ENCODE results near the gene HOXB6.

The HOXB6 gene

GRCh38 chr17:48590607-48591161 lies 14.1 kb downstream of the HOXB6 start:
- no peak overlapping the region for H3K4me3 ChIP-seq (ENCODE audit: low read depth, low read length)
- no peak for DNase-seq (ENCODE audit: low read depth)
- no peak for TF ChIP-seq CTCF (IDR thresholded peaks at IDR 0.05; ENCODE audit: control insufficient read depth, extremely low read depth, insufficient read depth)

- no peak within 1 kb of the TSS for H3K4me3 ChIP-seq (ENCODE audit: low read depth, low read length)
- no peak for TF ChIP-seq CTCF (IDR thresholded peaks at IDR 0.05; ENCODE audit: control insufficient read depth, extremely low read depth, insufficient read depth)
- DNase-seq (ENCODE audit: low read depth) = no peak
Observed at GRCh38 chr17:48589831-48590606, 14.8 kb downstream of the HOXB6 start, which contains the start of gene HOXB3. HOXB3 (minus strand) TSS chr17:48590241; CDS start chr17:48552474, 37,767 bp downstream.

DNA sequence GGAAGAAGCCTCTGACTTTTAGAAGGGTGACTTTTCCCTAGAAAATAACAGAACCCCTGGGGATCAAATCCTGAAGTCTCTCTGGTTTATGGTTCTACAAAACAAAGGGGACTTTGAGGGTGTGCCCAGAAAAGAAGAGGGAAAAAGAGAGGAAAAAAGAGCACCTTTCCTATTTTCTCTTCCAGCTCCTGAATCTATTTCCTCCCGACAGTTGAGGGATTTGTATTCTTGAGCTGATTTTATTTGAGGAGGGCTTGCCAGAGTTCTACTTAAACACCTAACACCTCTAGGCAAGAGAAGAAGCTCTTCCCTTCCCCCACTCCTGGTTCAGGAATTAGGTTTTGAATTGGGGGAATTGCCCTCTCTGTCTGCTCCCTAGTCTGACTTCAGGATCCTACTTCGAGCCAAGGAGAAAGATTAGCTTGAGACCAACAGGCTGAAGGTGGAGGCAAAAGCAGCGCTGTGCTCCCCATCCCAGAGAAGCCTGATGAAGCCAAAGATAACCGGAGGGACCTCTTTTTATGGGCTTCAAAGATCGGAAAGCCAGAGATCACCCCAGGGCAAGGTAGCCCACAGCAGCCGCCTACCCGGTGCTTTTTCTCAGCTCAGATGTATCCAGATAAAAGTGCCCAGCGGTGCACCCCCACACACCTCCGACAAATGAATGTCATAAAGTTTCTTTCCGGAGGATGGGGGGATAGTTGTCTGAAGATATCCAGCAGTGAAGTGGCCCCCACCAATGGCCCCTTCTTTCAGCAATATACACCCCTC lies 15.5 kb downstream of the HOXB6 start:
- no peak for TF ChIP-seq CTCF (IDR thresholded peaks at IDR 0.05; ENCODE audit: control insufficient read depth, extremely low read depth, insufficient read depth)
- no peak for DNase-seq (ENCODE audit: low read depth)
- no peak overlapping the region for H3K4me3 ChIP-seq (ENCODE audit: low read depth, low read length)

DNA sequence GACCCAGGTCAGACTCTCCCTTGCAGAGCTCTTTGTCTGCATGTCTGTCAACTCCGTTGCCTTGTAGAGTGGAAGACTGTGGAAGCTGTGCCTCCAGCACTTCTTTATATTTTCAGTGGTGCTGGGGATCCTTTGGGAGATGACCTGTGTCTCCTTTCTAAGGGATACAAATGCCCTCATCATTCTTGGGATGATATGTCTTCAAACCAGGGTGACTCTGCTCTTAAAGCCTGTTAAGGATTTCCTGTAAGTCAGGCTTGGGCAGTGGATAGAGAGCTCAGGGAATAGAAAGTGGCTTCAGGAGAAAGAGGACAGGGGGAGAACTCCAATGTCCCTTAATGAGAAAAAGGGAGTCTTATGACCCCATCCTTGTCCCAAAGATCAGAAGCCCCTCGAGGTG lies 16.3 kb downstream of the HOXB6 start:
- TF ChIP-seq CTCF (IDR thresholded peaks at IDR 0.05; ENCODE audit: control insufficient read depth, extremely low read depth, insufficient read depth) = no peak
- H3K4me3 ChIP-seq (ENCODE audit: low read depth, low read length) = no peak overlapping the region
- DNase-seq (ENCODE audit: low read depth) = no peak

GRCh38 chr17:48588074-48588415 lies 16.7 kb downstream of the HOXB6 start:
- no peak for TF ChIP-seq CTCF (IDR thresholded peaks at IDR 0.05; ENCODE audit: control insufficient read depth, extremely low read depth, insufficient read depth)
- no peak for DNase-seq (ENCODE audit: low read depth)
- H3K4me3 ChIP-seq (ENCODE audit: low read depth, low read length) = no peak overlapping the region

- DNase-seq (ENCODE audit: low read depth) = no peak
Observed at GRCh38 chr17:48587276-48588073, 17.3 kb downstream of the HOXB6 start.

More at GRCh38 chr17:48587276-48588073, 17.3 kb downstream of the HOXB6 start:
- H3K4me3 ChIP-seq (ENCODE audit: low read depth, low read length) = no peak overlapping the region
- TF ChIP-seq CTCF (IDR thresholded peaks at IDR 0.05; ENCODE audit: control insufficient read depth, extremely low read depth, insufficient read depth) = no peak

All from LNCaP clone FGC (cell line).